Spleen (tissue), 11 donors: ENCODE data around the gene VSNL1. TPM values are rescaled to one million over a fixed set of nuclear protein-coding genes. Genes with fewer than 3 reads are reported as not detected.

Experiments
- DNase-seq: peaks from one replicate; pipeline ENCODE4 v3.0.0-alpha.2; 2020
- H3K27ac ChIP-seq, 8 donors: fragments of 200-600 bp; sonication (generic) in 7 of 8; 1 replicate in 4 of 8; 2 replicates in 4 of 8; pipeline versions ENCODE4 v1.5.0 to v1.8.0; 2016 to 2021; ENCODE audit warnings: inconsistent platforms in 4 of 8, mild to moderate bottlenecking in 4 of 8, moderate library complexity in 1 of 8
- H3K27me3 ChIP-seq, 7 donors: fragments of 200-600 bp; sonication (generic) in 6 of 7; replicated peaks in 1 of 7; 1 replicate in 4 of 7; 2 replicates in 3 of 7; pipeline versions ENCODE4 v1.5.0 to v1.8.0; 2016 to 2021; ENCODE audit warnings: inconsistent platforms in 3 of 7, mild to moderate bottlenecking in 1 of 7
- H3K36me3 ChIP-seq, 6 donors: fragments of 200-600 bp; sonication (generic) in 5 of 6; 1 replicate in 4 of 6; 2 replicates in 2 of 6; pipeline versions ENCODE4 v1.5.0 to v1.8.0; 2016 to 2021; ENCODE audit warnings: inconsistent platforms in 2 of 6
- H3K4me1 ChIP-seq, 6 donors: fragments of 200-600 bp; sonication (generic) in 5 of 6; 1 replicate in 3 of 6; 2 replicates in 3 of 6; pipeline versions ENCODE4 v1.5.0 to v1.8.0; 2016 to 2021; ENCODE audit warnings: inconsistent platforms in 3 of 6
- H3K4me3 ChIP-seq, 8 donors: fragments of 200-600 bp; sonication (generic) in 7 of 8; 1 replicate in 4 of 8; 2 replicates in 4 of 8; pipeline versions ENCODE4 v1.5.0 to v1.8.0; 2016 to 2021; ENCODE audit warnings: inconsistent platforms in 4 of 8, mild to moderate bottlenecking in 4 of 8, moderate library complexity in 2 of 8
- H3K9me3 ChIP-seq, 8 donors: fragments of 200-600 bp; sonication (generic) in 7 of 8; 1 replicate in 4 of 8; 2 replicates in 4 of 8; pipeline versions ENCODE4 v1.5.0 to v1.8.0; 2016 to 2021; ENCODE audit warnings: inconsistent platforms in 4 of 8
- POLR2A ChIP-seq, 3 donors: fragments of 450-650 bp; IDR thresholded peaks; one replicate each; pipeline ENCODE4 v1.5.1; 2017; ENCODE audit warnings: antibody characterized with exemption in 3 of 3, mild to moderate bottlenecking in 1 of 3
- POLR2AphosphoS5 ChIP-seq, 3 donors: sonication (generic); formaldehyde crosslinking; IDR thresholded peaks; one replicate each; pipeline ENCODE4 v1.5.1; 2017; ENCODE audit warnings: antibody characterized with exemption in 3 of 3
- WGBS, 5 donors: extraction: QIAGEN DNeasy Blood & Tissue Kit in 3 of 5; methylation state at CpG; one replicate each; pipeline versions ENCODE4 v1.1.5 to v1.1.7; 2013 to 2018; 5-methylcytosine and 5-hydroxymethylcytosine counted together
- intact Hi-C: fragments of 100-400 bp; cut with DNase I; formaldehyde crosslinking; loops from one replicate; pipeline ENCODE4 v1.15.0; 2023; ENCODE audit warnings: low total_unique reads
- polyA plus RNA-seq, 3 donors: library from polyadenylated mRNA; stranded (reverse); fragments of 200-250 nt; gene quantifications; one replicate each; pipeline ENCODE4 v1.2.1, GENCODE V29; 2013
- total RNA-seq, 7 donors: library from RNA; depleted of rRNA in 3 of 7; stranded (reverse); fragments of >200 nt in 3 of 7; fragmentation: NEBNext Ultra II Directional in 4 of 7; extraction: Animal tissue kit (Norgen Biotek cat#: 25700) in 4 of 7; gene quantifications; one replicate each; pipeline versions ENCODE4 v1.1.0 to v1.2.1, GENCODE V29; 2016 to 2021
- TF ChIP-seq, protein P1 (sequence below), 11 experiments: fragments of 200-600 bp in 7 of 11; fragments of 450-650 bp in 4 of 11; sonication (generic) in 4 of 11; IDR thresholded peaks in 8 of 11; conservative IDR thresholded peaks in 3 of 11; 1 replicate in 7 of 11; 2 replicates in 4 of 11; pipeline versions ENCODE4 v1.4.0 to v1.8.0; 2016 to 2021; ENCODE audit warnings: antibody characterized with exemption in 11 of 11, inconsistent platforms in 4 of 11, mild to moderate bottlenecking in 1 of 11
- donor health status: healthy with polysubstance abuse.
- donor health status: DM: no; HTN: no; CAD: no; lungs with moderate emphysema.
- donor health status: DM: no; HTN: no; CAD: no.
- donor health status: Bipolar disorder and iron deficiency.
- donor health status: healthy.
- donor health status: DM: no; HTN: no; CAD: no.
- donor health status: DM: yes; HTN: yes; CAD: no.

Gene VSNL1
- total and polyA plus RNA-seq, 10 donors, result 0.06 to 0.16 TPM; not detected in 8

DNA sequence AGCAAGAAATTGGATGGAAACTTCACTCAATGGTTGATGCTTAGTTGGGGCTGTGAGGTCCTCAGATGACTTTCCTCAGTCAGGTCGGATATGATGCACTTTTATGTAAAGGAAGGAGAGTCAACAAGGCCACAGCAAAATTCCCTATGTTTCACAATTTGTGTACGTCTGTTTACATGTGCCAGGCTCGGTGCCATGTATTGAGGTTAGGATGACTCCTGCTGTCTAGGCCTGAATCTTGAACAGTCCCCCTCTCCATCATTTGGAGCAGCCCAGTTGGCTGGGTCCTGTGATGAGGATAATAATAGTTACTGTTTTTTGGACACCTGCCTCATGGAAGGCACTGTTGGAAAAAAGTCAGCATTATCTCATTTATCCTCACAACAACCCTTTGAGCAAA is 43.1 kb downstream of the VSNL1 start:
- WGBS, 5 donors, result 80 to 95% (median 85%) methylated on average over 3 of the region's 3 CpGs

DNA sequence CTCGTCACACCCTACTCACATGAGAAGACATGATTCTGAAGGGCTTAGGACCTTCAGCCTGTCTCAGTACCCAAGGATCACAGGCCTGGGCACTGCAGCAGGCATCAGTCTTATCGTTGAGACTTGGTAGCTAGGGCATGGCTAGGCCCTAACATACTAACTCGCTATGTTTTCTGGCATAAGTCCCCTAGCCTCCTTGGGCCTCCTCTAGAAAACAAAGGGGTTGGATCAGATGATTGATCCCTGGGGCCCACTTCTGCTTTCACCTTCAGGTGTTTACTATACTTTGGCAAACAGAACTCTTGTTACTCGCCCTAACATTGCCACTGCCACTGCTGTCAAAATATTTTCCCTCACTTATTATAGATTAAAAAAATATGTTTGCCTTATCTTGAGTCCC is 44.2 kb downstream of the VSNL1 start:
- no peaks in the 10 kb centered on the region for H3K9me3 ChIP-seq
- no peaks in the 10 kb centered on the region for H3K36me3 ChIP-seq
- no peaks in the 10 kb centered on the region for H3K4me1 ChIP-seq
- DNase-seq, result no peak
- 72 to 90% (median 81%) methylated on average over 3 to 4 of the region's 4 CpGs for WGBS, 5 donors
- H3K27ac ChIP-seq, result no peak overlapping the region
- no peak overlapping the region for H3K4me3 ChIP-seq
- intact Hi-C loops, result no loop called here
- TF ChIP-seq POLR2AphosphoS5 (IDR thresholded peaks at IDR 0.05), result no peak
- TF ChIP-seq POLR2A (IDR thresholded peaks at IDR 0.05), result no peak
- TF ChIP-seq, protein P1, sequence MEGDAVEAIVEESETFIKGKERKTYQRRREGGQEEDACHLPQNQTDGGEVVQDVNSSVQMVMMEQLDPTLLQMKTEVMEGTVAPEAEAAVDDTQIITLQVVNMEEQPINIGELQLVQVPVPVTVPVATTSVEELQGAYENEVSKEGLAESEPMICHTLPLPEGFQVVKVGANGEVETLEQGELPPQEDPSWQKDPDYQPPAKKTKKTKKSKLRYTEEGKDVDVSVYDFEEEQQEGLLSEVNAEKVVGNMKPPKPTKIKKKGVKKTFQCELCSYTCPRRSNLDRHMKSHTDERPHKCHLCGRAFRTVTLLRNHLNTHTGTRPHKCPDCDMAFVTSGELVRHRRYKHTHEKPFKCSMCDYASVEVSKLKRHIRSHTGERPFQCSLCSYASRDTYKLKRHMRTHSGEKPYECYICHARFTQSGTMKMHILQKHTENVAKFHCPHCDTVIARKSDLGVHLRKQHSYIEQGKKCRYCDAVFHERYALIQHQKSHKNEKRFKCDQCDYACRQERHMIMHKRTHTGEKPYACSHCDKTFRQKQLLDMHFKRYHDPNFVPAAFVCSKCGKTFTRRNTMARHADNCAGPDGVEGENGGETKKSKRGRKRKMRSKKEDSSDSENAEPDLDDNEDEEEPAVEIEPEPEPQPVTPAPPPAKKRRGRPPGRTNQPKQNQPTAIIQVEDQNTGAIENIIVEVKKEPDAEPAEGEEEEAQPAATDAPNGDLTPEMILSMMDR (IDR thresholded peaks at IDR 0.05 in 8 of 11, conservative IDR thresholded peaks at IDR 0.05 in 3 of 11), result no peak
- H3K27me3 ChIP-seq, result peaks cover 0 to 8% (median 0%) of the 10 kb centered on the region in 7 donors

More for the DNA sequence above, 43.1 kb downstream of the VSNL1 start:
- intact Hi-C loops, result no loop called here
- no peaks in the 10 kb centered on the region for H3K36me3 ChIP-seq
- TF ChIP-seq POLR2A (IDR thresholded peaks at IDR 0.05) (no peak), POLR2AphosphoS5 (IDR thresholded peaks at IDR 0.05) (no peak)
- TF ChIP-seq, protein P1 (IDR thresholded peaks at IDR 0.05 in 8 of 11, conservative IDR thresholded peaks at IDR 0.05 in 3 of 11), result no peak
- no peak for DNase-seq
- H3K4me1 ChIP-seq, result no peaks in the 10 kb centered on the region
- H3K9me3 ChIP-seq, result no peaks in the 10 kb centered on the region
- H3K27me3 ChIP-seq, result peaks cover 0 to 8% (median 0%) of the 10 kb centered on the region in 7 donors
- H3K27ac ChIP-seq, result no peak overlapping the region
- H3K4me3 ChIP-seq, result no peak overlapping the region

DNA sequence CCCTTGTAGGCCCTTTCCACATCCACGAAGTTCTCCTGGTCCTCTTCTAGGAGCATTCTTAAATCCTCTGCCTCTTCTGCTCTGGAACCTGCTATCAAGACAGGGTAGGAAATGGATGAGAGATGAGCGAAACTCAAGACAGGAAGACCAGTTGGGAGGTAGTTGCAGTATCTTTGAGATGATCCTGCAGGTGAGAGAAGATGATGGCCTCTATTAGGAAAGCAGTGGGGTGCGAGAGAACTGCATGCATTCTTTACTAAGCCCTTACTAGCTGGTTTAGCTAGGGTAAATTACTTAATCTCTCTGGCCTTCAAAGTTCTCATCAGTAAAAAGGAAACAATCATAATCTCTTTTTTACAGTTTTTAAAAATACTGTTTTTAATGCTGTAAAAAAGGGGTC is 47.0 kb downstream of the VSNL1 start:
- DNase-seq, result no peak
- Histone ChIP-seq H3K4me3 (no peak overlapping the region), H3K27ac (no peak overlapping the region), H3K27me3 (peaks cover 0 to 8% (median 0%) of the 10 kb centered on the region in 7 donors), H3K36me3 (no peaks in the 10 kb centered on the region), H3K4me1 (no peaks in the 10 kb centered on the region), H3K9me3 (no peaks in the 10 kb centered on the region)
- TF ChIP-seq POLR2AphosphoS5 (IDR thresholded peaks at IDR 0.05), result no peak
- TF ChIP-seq, protein P1 (IDR thresholded peaks at IDR 0.05 in 8 of 11, conservative IDR thresholded peaks at IDR 0.05 in 3 of 11), result no peak
- WGBS, 5 donors, result 63 to 82% (median 78%) methylated on average over 3 of the region's 3 CpGs
- intact Hi-C loops, result no loop called here

DNA sequence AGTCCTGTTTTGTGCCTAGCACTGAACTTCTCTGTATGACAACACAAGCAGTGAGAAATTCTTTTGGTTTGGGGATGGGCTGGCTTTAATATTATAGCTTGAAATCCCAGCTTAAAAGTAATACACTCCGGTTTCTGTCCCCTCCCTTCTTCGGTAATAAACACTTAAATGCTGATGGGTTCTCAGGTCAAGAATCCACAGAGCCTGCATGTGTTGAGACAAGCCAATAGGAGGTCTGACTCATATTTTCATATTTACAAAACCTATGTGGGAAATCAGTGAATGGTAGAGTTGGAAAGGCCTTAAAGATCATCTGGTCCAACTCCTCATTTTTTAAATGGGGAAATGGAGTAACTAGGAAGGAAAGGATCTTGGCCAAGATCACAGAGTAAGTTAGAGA is 47.5 kb downstream of the VSNL1 start:
- H3K36me3 ChIP-seq, result no peaks in the 10 kb centered on the region
- TF ChIP-seq POLR2AphosphoS5 (IDR thresholded peaks at IDR 0.05) (no peak), POLR2A (IDR thresholded peaks at IDR 0.05) (no peak)
- TF ChIP-seq, protein P1 (IDR thresholded peaks at IDR 0.05 in 8 of 11, conservative IDR thresholded peaks at IDR 0.05 in 3 of 11), result no peak
- H3K9me3 ChIP-seq, result no peaks in the 10 kb centered on the region
- intact Hi-C loops, result no loop called here
- no peak for DNase-seq
- 79 to 96% (median 84%) methylated on average over 2 of the region's 2 CpGs for WGBS, 5 donors
- no peaks in the 10 kb centered on the region for H3K4me1 ChIP-seq
- no peak overlapping the region for H3K4me3 ChIP-seq
- no peak overlapping the region for H3K27ac ChIP-seq
- H3K27me3 ChIP-seq, result peaks cover 0 to 8% (median 0%) of the 10 kb centered on the region in 7 donors
